Measurements from ENCODE around the gene HSPB2.

GRCh38 chr11:111920908-111921307, 8.4 kb downstream of the HSPB2 start:
- TF ChIP-seq CTCF (conservative IDR thresholded peaks at IDR 0.05) (no peak), EZH2 (IDR thresholded peaks at IDR 0.05; ENCODE audit: low read depth) (no peak)

Measured in PC-9 (cell line).